Measurements from ENCODE around the gene CYP4A22. TPM values are rescaled to one million over a fixed set of nuclear protein-coding genes. Genes with fewer than 3 reads are reported as not detected.

The CYP4A22 gene
- total RNA-seq, 4 donors from 2014 or later = 0.27 TPM; not detected in 3

DNA sequence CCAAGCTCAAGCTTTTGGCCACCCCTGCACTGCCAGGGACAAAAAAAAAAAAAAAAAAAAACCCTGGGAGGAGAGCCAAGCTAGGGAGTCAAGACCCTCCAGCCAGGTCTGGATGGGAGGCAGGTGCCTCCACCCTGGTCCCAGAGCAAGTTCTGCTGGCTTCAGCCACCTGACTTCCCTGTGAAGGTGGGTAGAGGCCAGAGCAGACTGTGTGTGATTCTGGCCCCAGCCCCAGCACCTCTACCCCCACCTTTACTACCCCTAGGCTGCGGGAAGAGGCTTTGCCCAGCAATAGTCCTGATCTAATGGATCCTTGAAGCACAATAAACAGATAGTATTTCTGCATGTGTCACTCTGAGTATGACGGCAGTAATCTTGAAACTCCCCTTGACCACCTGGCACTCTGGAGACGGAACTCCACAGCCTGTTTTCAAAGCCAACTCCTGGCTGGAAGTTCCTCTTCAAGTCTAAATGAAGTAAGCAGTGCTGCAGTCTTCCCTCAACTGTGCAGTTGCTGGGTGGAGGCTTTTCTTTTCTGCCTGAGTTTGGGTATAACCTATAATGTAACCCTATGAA lies 42.8 kb downstream of the CYP4A22 start:
- Histone ChIP-seq H3K36me3 (no peaks in the 10 kb centered on the region), H3K27ac (no peak overlapping the region), H3K4me1 (peaks cover 0 to 22% (median 12%) of the 10 kb centered on the region in 3 donors), H3K4me3 (no peak overlapping the region), H3K27me3 (peaks cover 58% of the 10 kb centered on the region), H3K9me3 (no peaks in the 10 kb centered on the region)
- no peak for ATAC-seq
- WGBS, 2 donors (ENCODE audit: low coverage in 1 of 2) = 68% methylated on average over 3 of the region's 3 CpGs; no CpG with 5 or more reads in 1 of the 2 donors
- no peak for TF ChIP-seq POLR2A (IDR thresholded peaks at IDR 0.05)
- TF ChIP-seq, protein P1, sequence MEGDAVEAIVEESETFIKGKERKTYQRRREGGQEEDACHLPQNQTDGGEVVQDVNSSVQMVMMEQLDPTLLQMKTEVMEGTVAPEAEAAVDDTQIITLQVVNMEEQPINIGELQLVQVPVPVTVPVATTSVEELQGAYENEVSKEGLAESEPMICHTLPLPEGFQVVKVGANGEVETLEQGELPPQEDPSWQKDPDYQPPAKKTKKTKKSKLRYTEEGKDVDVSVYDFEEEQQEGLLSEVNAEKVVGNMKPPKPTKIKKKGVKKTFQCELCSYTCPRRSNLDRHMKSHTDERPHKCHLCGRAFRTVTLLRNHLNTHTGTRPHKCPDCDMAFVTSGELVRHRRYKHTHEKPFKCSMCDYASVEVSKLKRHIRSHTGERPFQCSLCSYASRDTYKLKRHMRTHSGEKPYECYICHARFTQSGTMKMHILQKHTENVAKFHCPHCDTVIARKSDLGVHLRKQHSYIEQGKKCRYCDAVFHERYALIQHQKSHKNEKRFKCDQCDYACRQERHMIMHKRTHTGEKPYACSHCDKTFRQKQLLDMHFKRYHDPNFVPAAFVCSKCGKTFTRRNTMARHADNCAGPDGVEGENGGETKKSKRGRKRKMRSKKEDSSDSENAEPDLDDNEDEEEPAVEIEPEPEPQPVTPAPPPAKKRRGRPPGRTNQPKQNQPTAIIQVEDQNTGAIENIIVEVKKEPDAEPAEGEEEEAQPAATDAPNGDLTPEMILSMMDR (IDR thresholded peaks at IDR 0.05) = no peak
- TF ChIP-seq POLR2AphosphoS5 (IDR thresholded peaks at IDR 0.05) = no peak
- TF ChIP-seq EP300 (IDR thresholded peaks at IDR 0.05) = no peak

DNA sequence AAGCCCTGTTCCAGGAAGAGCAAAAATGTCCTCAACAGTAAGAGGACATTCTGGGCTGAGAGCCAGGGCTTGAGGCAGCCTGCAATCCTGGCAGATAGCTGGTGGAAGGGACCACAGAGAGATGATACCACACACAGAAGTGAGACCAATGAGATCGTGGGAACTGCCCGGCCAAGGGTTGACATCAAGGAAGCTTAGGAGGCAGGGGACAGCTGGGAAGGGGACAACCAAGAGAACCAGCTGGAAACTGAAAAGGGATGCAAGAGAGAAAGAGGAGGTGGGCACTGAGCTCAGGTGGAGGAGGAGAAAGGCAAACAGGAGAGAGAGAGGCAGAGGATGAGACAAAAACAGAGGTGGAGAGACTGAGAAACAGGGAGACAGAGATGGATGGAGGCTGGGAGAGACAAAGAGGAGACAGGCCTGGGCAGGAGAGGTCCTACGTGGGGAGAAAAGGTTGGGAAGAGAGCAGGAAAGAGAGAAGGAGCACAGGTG lies 43.4 kb downstream of the CYP4A22 start:
- H3K36me3 ChIP-seq = no peaks in the 10 kb centered on the region
- no peak overlapping the region for H3K4me3 ChIP-seq
- H3K9me3 ChIP-seq = no peaks in the 10 kb centered on the region
- WGBS, 2 donors (ENCODE audit: low coverage in 1 of 2) = 35 to 80% methylated on average over 2 to 3 of the region's 3 CpGs
- H3K27me3 ChIP-seq = peaks cover 57% of the 10 kb centered on the region
- TF ChIP-seq POLR2A (IDR thresholded peaks at IDR 0.05) (no peak), EP300 (IDR thresholded peaks at IDR 0.05) (no peak), POLR2AphosphoS5 (IDR thresholded peaks at IDR 0.05) (no peak)
- TF ChIP-seq, protein P1 (IDR thresholded peaks at IDR 0.05) = no peak
- H3K4me1 ChIP-seq = peaks cover 0 to 20% (median 12%) of the 10 kb centered on the region in 3 donors
- ATAC-seq = no peak
- no peak overlapping the region for H3K27ac ChIP-seq

DNA sequence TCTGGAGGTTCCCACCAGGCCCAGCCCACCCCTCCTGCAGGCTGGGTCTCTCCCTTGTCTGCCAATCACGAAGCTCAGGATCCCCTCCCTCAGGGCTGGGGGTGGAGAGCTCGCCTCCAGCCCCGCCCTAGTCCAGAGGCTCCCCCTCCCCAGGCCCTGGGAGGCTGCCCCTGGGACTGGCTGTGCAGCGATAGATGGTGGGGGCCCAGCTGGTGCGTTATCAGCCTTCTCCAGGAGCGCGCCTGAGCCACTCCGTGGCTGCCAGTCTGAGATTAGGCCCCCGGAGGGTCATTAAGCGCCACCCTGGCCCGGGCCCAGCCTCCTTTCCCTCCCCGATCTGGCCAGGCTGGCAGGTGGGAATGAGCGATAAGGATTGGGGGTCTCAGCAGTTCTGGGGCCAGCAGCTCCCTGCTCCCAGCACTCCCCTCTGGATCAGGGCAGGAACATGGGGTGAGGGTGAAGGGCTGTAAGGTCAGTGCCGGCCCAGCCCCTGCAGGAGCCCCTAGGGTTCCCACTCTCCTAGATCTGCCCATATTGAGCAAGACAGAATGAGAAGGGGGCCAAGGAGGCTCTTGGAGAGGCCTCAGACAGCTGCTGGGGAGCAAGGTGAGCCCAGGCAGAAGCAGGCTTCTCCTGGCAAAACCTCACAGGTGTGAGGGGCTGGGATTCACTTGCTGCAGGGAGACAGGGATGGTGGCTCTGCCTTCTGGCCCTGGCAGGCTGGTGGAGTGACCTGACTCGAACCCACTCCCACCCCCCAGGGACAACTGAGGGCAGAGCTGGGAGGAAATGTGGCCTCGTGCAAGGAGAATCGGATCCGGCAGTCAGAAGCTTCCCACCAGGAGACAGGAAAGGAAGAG lies 44.1 kb downstream of the CYP4A22 start:
- Histone ChIP-seq H3K4me1 (peaks cover 0 to 19% (median 12%) of the 10 kb centered on the region in 3 donors), H3K27me3 (peaks cover 50% of the 10 kb centered on the region), H3K4me3 (no peak overlapping the region), H3K27ac (no peak overlapping the region), H3K9me3 (no peaks in the 10 kb centered on the region), H3K36me3 (no peaks in the 10 kb centered on the region)
- 50 to 62% methylated on average over 2 to 4 of the region's 18 CpGs for WGBS, 2 donors (ENCODE audit: low coverage in 1 of 2)
- TF ChIP-seq POLR2A (IDR thresholded peaks at IDR 0.05) (no peak), POLR2AphosphoS5 (IDR thresholded peaks at IDR 0.05) (no peak), EP300 (IDR thresholded peaks at IDR 0.05) (no peak)
- TF ChIP-seq, protein P1 (IDR thresholded peaks at IDR 0.05) = no peak
- ATAC-seq = no peak

DNA sequence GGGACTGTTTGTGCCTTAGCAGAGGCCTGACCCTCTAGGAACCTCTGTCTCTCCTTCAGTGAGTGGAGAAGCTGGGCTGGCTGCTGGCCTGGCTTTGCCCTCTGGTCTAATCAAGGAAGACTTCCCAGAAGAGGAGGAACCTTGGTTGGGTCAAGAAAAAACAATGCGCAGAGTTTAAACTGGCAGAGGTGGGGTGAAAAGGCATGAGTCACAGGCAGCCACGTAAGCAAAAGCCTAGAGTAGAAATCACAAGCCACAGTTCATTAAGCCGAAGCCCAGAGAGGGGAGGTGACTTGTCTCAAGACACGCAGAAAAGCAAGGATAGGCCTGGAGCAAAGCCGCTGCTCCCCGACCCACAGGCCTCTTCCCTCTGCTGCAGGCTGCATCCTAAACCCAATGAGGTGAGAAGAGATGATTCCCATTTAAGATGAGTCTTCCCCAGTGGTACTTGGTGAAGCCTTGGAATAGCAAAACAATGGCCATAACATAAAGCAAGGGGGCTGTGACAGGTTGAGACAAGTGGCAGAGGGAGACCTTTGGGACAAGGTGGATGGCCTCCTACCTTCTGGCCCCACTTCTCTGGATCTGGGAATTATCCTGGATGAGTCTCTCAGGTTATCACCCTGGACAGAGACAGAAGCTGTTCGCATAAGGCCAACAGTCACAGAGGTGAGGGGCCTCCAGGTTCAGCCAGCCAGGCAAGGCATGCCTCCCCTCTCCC lies 44.9 kb downstream of the CYP4A22 start:
- Histone ChIP-seq H3K9me3 (no peaks in the 10 kb centered on the region), H3K36me3 (no peaks in the 10 kb centered on the region), H3K27ac (no peak overlapping the region), H3K27me3 (peaks cover 46% of the 10 kb centered on the region), H3K4me1 (peaks cover 0 to 19% (median 12%) of the 10 kb centered on the region in 3 donors), H3K4me3 (no peak overlapping the region)
- WGBS, 2 donors (ENCODE audit: low coverage in 1 of 2) = 69 to 100% methylated on average over 1 to 6 of the region's 7 CpGs
- TF ChIP-seq EP300 (IDR thresholded peaks at IDR 0.05) = no peak
- ATAC-seq = no peak

DNA sequence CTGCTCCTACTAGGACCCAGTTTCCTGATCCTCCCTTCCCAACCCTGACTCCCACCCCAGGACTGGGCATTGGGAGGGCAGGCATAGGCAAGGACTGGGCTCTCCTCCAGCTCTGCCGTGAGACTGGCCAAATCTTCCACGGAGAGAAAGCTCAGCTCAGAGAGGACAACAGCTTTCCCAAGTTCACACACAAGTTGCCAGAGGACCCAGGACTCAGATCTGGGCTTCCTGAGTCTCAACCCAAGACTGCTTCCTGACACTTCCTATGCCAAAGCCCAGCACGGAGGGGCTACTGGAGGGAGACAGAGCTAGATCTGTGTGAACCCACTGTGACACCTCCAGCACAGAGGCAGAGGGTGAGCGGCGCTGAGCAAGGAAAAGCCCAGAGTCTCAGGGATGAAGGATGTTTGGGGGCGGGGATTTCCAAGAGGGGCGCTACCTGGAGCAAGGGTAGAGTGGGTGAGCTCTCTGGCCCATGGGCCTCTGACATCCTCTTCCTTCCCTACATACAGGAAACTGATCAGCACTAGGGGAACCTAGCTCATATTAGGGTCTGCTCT lies 45.5 kb downstream of the CYP4A22 start:
- Histone ChIP-seq H3K9me3 (no peaks in the 10 kb centered on the region), H3K27me3 (peaks cover 46% of the 10 kb centered on the region), H3K36me3 (no peaks in the 10 kb centered on the region), H3K27ac (no peak overlapping the region), H3K4me3 (no peak overlapping the region), H3K4me1 (peaks cover 0 to 19% (median 12%) of the 10 kb centered on the region in 3 donors)
- no peak for ATAC-seq
- no peak for TF ChIP-seq EP300 (IDR thresholded peaks at IDR 0.05)
- TF ChIP-seq, protein P1 (IDR thresholded peaks at IDR 0.05) = no peak
- no peak for TF ChIP-seq POLR2AphosphoS5 (IDR thresholded peaks at IDR 0.05)
- no peak for TF ChIP-seq POLR2A (IDR thresholded peaks at IDR 0.05)
- no CpG with 5 or more reads among the region's 7 CpGs for WGBS, 2 donors (ENCODE audit: low coverage in 1 of 2)

All from gastroesophageal sphincter (tissue), 4 donors.